NCI-H2171 treated with DMSO at 0.1 percent for 48 hours (cell line): ENCODE measurements around the gene KCNMA1.
A peak's percentile ranks its signal among the peaks of the same experiment; 100 is the strongest.

Experiments used
- DNase-seq: peaks from one replicate; lab custom pipeline; 2025; lab: John Stamatoyannopoulos, UW

KCNMA1 gene

DNA sequence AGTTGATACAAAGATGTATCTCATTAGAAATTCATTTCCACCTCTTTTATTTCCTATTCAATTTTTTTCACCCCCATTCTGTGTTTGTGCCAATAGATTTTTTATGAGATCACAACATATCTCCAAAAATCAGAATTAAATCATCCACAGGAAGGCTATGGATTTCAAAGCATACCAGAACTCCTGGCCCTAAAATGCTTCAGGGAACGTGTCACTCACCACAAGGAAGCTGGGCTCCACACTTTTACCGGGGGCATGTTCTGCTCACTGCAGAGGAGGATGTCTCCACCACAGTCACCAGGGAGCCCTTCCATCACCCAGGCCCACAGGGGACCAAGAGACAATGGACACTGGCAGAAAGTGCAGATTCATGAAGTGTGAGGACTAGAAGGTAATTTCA is 456.8 kb downstream of the KCNMA1 start:
- no peak for DNase-seq

DNA sequence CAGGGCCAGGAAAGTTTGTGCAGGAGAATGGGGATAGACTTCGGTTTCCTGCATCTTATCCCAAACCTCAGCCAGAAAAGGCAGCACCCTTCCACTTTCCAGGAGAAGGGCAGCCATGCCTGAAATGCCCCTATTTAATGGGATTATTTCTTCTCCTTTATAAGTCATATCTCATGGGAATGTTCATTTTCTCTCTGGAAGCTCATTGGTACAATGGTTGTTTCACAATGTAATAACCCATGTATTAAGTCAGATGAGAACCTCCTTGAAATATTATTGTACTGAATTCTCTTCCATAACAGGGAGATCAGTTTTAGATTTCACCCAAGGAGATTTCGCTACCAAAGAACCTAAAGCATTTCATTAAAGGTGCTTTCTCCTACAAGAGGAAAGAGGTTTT is 457.5 kb downstream of the KCNMA1 start:
- DNase-seq, result no peak

- DNase-seq, result no peak
These were observed 458.5 kb downstream of the KCNMA1 start for GRCh38 chr10:77179015-77179695.

- DNase-seq, result no peak
These were observed 460.0 kb downstream of the KCNMA1 start for GRCh38 chr10:77177589-77177988.

- DNase-seq, result no peak
These were observed 460.4 kb downstream of the KCNMA1 start for GRCh38 chr10:77177161-77177560.

GRCh38 chr10:77176232-77176631 is 461.4 kb downstream of the KCNMA1 start:
- no peak for DNase-seq

GRCh38 chr10:77175631-77176222 is 461.9 kb downstream of the KCNMA1 start:
- DNase-seq, result no peak

GRCh38 chr10:77173615-77174461 is 463.8 kb downstream of the KCNMA1 start:
- peak; percentile 60 for DNase-seq

DNA sequence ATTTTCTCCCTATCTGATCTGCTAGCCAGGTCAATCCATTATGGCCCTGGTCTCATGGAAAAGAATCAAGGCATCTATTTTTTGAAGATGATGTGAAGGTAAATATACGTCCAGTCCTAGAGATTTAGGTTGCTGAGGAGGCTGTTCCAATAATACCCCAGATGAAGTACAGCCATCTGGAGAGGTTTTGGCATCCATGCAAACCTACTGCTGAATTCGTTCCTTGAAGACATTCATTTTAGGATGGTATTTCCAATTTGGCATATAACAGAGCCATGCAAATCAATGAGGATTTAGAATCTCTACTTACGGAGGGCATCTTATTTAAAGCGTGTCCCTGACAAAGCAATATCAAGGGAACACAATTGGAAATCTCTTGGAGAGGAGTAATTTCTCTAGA is 465.5 kb downstream of the KCNMA1 start:
- DNase-seq, result no peak

- no peak for DNase-seq
These were observed 468.7 kb downstream of the KCNMA1 start for GRCh38 chr10:77168861-77169260.

DNA sequence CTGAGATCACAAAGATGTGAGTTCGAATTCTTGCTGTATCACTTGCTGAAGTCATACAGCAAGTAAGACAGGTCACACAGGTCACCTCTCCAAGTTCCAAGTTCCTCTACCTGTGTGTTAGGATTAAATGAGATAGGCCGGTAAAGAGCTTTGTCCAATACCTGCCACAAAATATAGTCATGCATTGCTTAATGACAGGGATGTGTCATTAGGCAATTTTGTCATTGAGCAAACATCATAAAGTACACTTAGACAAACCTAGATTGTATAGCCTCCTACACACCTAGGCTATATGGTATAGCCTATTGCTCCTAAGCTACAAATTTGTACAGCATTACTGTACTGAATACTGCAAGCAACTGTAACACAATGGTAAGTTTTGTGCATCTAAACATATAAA is 469.4 kb downstream of the KCNMA1 start:
- no peak for DNase-seq

GRCh38 chr10:77165445-77166208 is 472.0 kb downstream of the KCNMA1 start:
- DNase-seq, result peak; percentile 64

DNA sequence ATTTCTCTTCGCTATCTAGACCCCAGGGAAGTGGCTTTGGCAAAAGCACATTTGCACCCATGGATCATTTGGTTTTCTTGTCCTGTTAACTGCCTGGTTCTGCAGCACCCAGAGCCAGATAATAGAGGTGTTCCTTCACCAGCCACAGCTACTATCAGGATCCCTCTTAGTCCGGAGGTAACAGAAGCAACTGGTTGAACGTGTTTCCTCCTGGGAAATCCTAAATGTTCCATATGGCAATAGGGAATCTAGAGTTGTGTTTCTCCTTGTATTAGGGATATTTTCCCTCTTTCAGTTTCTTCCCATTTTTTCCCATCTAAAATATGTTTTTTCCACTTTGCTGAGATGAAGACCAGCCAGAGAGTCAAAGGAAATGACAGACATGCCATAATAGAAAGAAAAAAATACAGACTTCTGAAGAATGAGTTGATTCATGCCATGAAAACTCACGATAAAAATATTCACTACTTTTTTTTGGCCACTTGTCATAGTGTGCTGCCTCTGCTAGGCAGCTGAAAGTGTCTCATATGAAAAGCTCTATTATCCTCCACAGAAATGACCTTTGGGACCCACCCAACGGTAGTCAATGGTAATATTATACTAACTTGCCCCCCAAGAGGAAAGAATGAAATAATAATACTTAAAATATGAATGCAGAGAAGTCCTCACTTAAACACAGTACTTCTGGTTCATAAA is 472.8 kb downstream of the KCNMA1 start:
- no peak for DNase-seq

- no peak for DNase-seq
These were observed 473.8 kb downstream of the KCNMA1 start for GRCh38 chr10:77163670-77164348.

- no peak for DNase-seq
These were observed 474.9 kb downstream of the KCNMA1 start for GRCh38 chr10:77162697-77163096.

- peak; percentile 10 for DNase-seq
These were observed 476.9 kb downstream of the KCNMA1 start for GRCh38 chr10:77160679-77161078.

DNA sequence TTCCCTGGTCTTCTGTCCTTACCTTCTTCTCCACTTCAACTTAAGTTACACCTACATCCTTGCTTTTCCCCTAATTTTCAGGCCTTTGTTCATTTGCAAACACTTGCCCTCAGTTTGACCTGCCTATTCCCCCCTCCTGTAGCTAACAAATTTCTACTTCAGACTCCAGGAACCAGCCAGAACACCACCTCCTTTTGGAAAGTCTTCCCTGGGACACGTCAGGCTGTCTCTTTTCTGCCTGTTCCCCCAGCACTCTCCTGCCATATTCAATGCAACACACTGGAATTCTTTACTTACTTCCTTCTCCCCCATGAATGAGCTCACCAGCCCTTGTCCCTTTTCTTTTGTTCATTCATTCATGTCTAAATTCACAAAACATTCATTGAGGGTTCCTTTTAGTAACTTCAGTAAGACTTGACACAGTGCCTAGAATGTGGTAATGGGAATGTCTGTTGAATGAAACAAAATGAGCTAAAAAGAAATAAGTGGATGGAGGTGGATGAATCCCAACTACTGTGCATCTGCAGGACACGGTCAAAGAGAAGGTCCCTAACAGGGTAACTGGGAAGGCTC is 478.0 kb downstream of the KCNMA1 start:
- DNase-seq, result no peak

- no peak for DNase-seq
These were observed 478.9 kb downstream of the KCNMA1 start for GRCh38 chr10:77158666-77159065.

DNA sequence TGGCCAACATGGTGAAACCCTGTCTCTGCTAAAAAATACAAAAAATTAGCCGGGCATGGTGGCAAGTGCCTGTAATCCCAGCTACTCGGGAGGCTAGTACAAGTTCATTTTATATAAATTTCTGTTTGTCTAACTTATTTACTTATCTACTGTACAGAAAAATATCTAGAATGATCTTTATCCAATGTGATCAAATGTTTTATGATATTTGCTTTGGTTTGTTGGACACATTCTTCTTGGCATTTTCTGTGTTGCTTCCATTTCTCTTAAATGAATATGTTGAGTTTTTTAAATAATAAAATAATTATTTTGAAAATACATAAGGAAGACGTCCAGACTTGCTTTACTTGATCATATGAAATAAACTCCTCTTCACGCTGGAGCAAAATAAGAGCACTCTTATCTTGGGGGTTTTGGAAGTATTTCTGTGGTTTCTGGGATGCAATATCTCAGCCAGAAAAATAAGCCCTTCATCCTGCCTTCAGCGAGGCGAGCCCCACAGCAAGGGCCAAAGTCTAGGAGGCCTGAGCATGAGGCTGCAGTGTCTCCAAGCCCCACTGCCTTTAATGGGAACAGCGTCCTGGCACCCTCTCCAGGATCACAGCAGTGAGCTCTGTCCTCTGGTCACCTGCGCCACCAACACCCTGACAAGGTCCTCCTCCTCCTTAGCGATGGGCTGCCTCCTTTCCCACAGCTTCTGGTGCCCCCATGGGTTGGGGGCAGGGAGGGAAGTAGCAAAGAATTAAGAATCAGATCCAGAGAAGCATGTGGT is 480.2 kb downstream of the KCNMA1 start:
- no peak for DNase-seq

GRCh38 chr10:77156406-77156879 is 481.2 kb downstream of the KCNMA1 start:
- DNase-seq, result no peak
